LNCaP clone FGC (cell line): ENCODE data around the gene CCDC188.

Experiments used
- DNase-seq: peaks from one replicate; pipeline ENCODE4 v3.0.0-alpha.2; 2011; ENCODE audit warnings: low read depth
- H3K4me3 ChIP-seq: 2 replicates; pipeline ENCODE4 v1.5.1; 2011; ENCODE audit warnings: mild to moderate bottlenecking, low read depth, low read length, control low read depth
- CTCF ChIP-seq: IDR thresholded peaks from 2 replicates; pipeline ENCODE4 v1.5.1; 2012; ENCODE audit warnings: mild to moderate bottlenecking; ENCODE audit not compliant: control insufficient read depth, insufficient read depth; ENCODE audit errors: extremely low read depth

Gene CCDC188

GRCh38 chr22:20194681-20195593 is 44.1 kb upstream of the CCDC188 start:
- no peak for DNase-seq
- TF ChIP-seq CTCF, result no peak

GRCh38 chr22:20193761-20194494 is 43.1 kb upstream of the CCDC188 start:
- no peak for TF ChIP-seq CTCF
- no peak for DNase-seq
- no peak overlapping the region for H3K4me3 ChIP-seq

More at GRCh38 chr22:20194681-20195593, 44.1 kb upstream of the CCDC188 start:
- H3K4me3 ChIP-seq, result no peak overlapping the region

- no peak for TF ChIP-seq CTCF
- H3K4me3 ChIP-seq, result no peak overlapping the region
- DNase-seq, result no peak
Observed at GRCh38 chr22:20192972-20193760, 42.3 kb upstream of the CCDC188 start.

GRCh38 chr22:20192293-20192971 is 41.6 kb upstream of the CCDC188 start:
- no peak for TF ChIP-seq CTCF
- no peak overlapping the region for H3K4me3 ChIP-seq
- DNase-seq, result no peak

GRCh38 chr22:20191803-20192202 is 40.9 kb upstream of the CCDC188 start:
- no peak for DNase-seq
- H3K4me3 ChIP-seq, result no peak overlapping the region
- no peak for TF ChIP-seq CTCF

GRCh38 chr22:20191000-20191515 is 40.2 kb upstream of the CCDC188 start:
- no peak overlapping the region for H3K4me3 ChIP-seq
- peak; percentile 75 for DNase-seq
- TF ChIP-seq CTCF, result no peak
